GM23338 (cell line): ENCODE data around the gene GPR162. TPM values are rescaled to one million over a fixed set of nuclear protein-coding genes. Genes with fewer than 3 reads are reported as not detected.
A peak's percentile ranks its signal among the peaks of the same experiment; 100 is the strongest.

ENCODE experiments used
- ATAC-seq: fragments of 200-7000 bp; cut with Tn5 transposase; 3 replicates; pipeline ENCODE4 v1.9.1; 2020
- DNase-seq: peaks from one replicate; pipeline ENCODE4 v3.0.0-alpha.2; 2015; ENCODE audit warnings: low spot score
- H2AFZ ChIP-seq: fragments of 200-600 bp; sonication (generic); 2 replicates; pipeline ENCODE4 v1.8.0; 2016; ENCODE audit warnings: antibody characterized with exemption, mild to moderate bottlenecking, moderate library complexity
- H3F3A ChIP-seq: fragments of 200-600 bp; sonication (generic); replicated peaks from 2 replicates; pipeline ENCODE4 v1.8.0; 2017; ENCODE audit warnings: antibody characterized with exemption, mixed run types, low read depth
- H3K27ac ChIP-seq: fragments of 200-600 bp; sonication (generic); 2 replicates; pipeline ENCODE4 v1.6.1; 2016; ENCODE audit warnings: low read depth
- H3K27me3 ChIP-seq: fragments of 200-600 bp; sonication (generic); 2 replicates; pipeline ENCODE4 v1.8.0; 2016; ENCODE audit warnings: mild to moderate bottlenecking, mixed run types, moderate library complexity; ENCODE audit not compliant: insufficient read depth
- H3K36me3 ChIP-seq: fragments of 200-600 bp; sonication (generic); 2 replicates; pipeline ENCODE4 v1.8.0; 2016; ENCODE audit warnings: mild to moderate bottlenecking; ENCODE audit not compliant: insufficient read depth
- H3K4me1 ChIP-seq: fragments of 200-600 bp; sonication (generic); 2 replicates; pipeline ENCODE4 v1.8.0; 2016; ENCODE audit warnings: mild to moderate bottlenecking, moderate library complexity; ENCODE audit not compliant: insufficient read depth
- H3K4me2 ChIP-seq: fragments of 200-600 bp; sonication (generic); 2 replicates; pipeline ENCODE4 v1.7.1; 2017; ENCODE audit warnings: mixed run types
- H3K4me3 ChIP-seq: fragments of 200-600 bp; sonication (generic); 2 replicates; pipeline ENCODE4 v1.6.1; 2016; ENCODE audit warnings: mixed run types
- H3K79me2 ChIP-seq: fragments of 200-600 bp; sonication (generic); replicated peaks from 2 replicates; pipeline ENCODE4 v1.8.0; 2017; ENCODE audit warnings: mild to moderate bottlenecking; ENCODE audit not compliant: insufficient read depth
- H3K9me2 ChIP-seq: fragments of 200-600 bp; sonication (generic); 2 replicates; pipeline ENCODE4 v1.8.0; 2017; ENCODE audit not compliant: insufficient read depth
- H4K20me1 ChIP-seq: fragments of 200-600 bp; sonication (generic); replicated peaks from 2 replicates; pipeline ENCODE4 v1.8.0; 2017; ENCODE audit warnings: mild to moderate bottlenecking; ENCODE audit not compliant: insufficient read depth
- H3K27ac Mint-ChIP-seq: 2 replicates; pipeline ENCODE4 v1.8.0; 2020; ENCODE audit warnings: inconsistent platforms, mild to moderate bottlenecking, moderate library complexity, mixed read lengths
- H3K27me3 Mint-ChIP-seq: 3 replicates; pipeline ENCODE4 v1.8.0; 2022; ENCODE audit warnings: low read depth, mild to moderate bottlenecking, moderate library complexity, mixed read lengths, inconsistent platforms; ENCODE audit not compliant: insufficient read depth, poor library complexity
- H3K36me3 Mint-ChIP-seq: 3 replicates; pipeline ENCODE4 v1.8.0; 2021; ENCODE audit warnings: low read depth, mild to moderate bottlenecking, inconsistent platforms, moderate library complexity, mixed read lengths
- H3K4me1 Mint-ChIP-seq: 3 replicates; pipeline ENCODE4 v1.8.0; 2020; ENCODE audit warnings: mild to moderate bottlenecking, inconsistent platforms, mixed read lengths
- H3K4me3 Mint-ChIP-seq: 3 replicates; pipeline ENCODE4 v1.8.0; 2021; ENCODE audit warnings: moderate library complexity, mild to moderate bottlenecking, inconsistent platforms, mixed read lengths
- H3K9me3 Mint-ChIP-seq: 3 replicates; pipeline ENCODE4 v1.8.0; 2020; ENCODE audit warnings: moderate library complexity, mild to moderate bottlenecking, inconsistent platforms, mixed read lengths
- CREB1 ChIP-seq: fragments of 250-450 bp; sonication (Bioruptor Pico); IDR thresholded peaks from 2 replicates; pipeline ENCODE4 v1.5.0; 2020; ENCODE audit warnings: low read depth, mild to moderate bottlenecking, moderate library complexity
- EZH2 ChIP-seq: fragments of 200-600 bp; sonication (generic); IDR thresholded peaks from one replicate; pipeline ENCODE4 v1.8.0; 2017; ENCODE audit warnings: antibody characterized with exemption, mild to moderate bottlenecking, low read depth; ENCODE audit not compliant: unreplicated experiment
- EZH2phosphoT487 ChIP-seq: fragments of 200-600 bp; sonication (generic); IDR thresholded peaks from one replicate; pipeline ENCODE4 v1.8.1; 2018; ENCODE audit warnings: antibody characterized with exemption; ENCODE audit not compliant: unreplicated experiment
- JUNB ChIP-seq: IDR thresholded peaks from one replicate; pipeline ENCODE4 v1.6.1; 2016; ENCODE audit warnings: antibody characterized with exemption; ENCODE audit not compliant: unreplicated experiment
- NANOG ChIP-seq: IDR thresholded peaks from 2 replicates; pipeline ENCODE4 v1.6.1; 2016; ENCODE audit warnings: antibody characterized with exemption, borderline replicate concordance
- POLR2AphosphoS5 ChIP-seq: IDR thresholded peaks from 2 replicates; pipeline ENCODE4 v1.6.1; 2016; ENCODE audit warnings: antibody characterized with exemption, low read depth
- STAT1 ChIP-seq: IDR thresholded peaks from one replicate; pipeline ENCODE4 v1.6.1; 2016; ENCODE audit warnings: antibody characterized with exemption; ENCODE audit not compliant: unreplicated experiment
- ZNF114 ChIP-seq: fragments of 250-450 bp; sonication (Bioruptor Pico); IDR thresholded peaks from 2 replicates; pipeline ENCODE4 v1.5.0; 2020; ENCODE audit warnings: mild to moderate bottlenecking, moderate library complexity
- polyA plus RNA-seq: library from polyadenylated mRNA; unstranded; fragments of >200 nt; fragmentation: Nextera tagmentation; extraction: Ambion mirVana; gene quantifications from 2 replicates; pipeline ENCODE4 v1.2.1, GENCODE V29; 2016
- total RNA-seq: library from RNA; depleted of rRNA; stranded (reverse); fragments of >200 nt; shearing (Covaris generic); gene quantifications from 2 replicates; pipeline ENCODE4 v1.2.3, GENCODE V29; 2014
- TF ChIP-seq, protein P1 (sequence below): IDR thresholded peaks from one replicate; pipeline ENCODE4 v1.6.1; 2018; ENCODE audit warnings: antibody characterized with exemption; ENCODE audit not compliant: unreplicated experiment
- TF ChIP-seq, protein P2 (sequence below), 2 experiments: fragments of 200-600 bp in 1 of 2; sonication (generic) in 1 of 2; conservative IDR thresholded peaks; 2 replicates each; pipeline versions ENCODE4 v1.5.1 to v1.6.1; 2016 to 2017; ENCODE audit warnings: antibody characterized with exemption in 2 of 2, low read depth in 2 of 2, mild to moderate bottlenecking in 2 of 2, moderate library complexity in 1 of 2
- TF ChIP-seq, protein P3 (sequence below): fragments of 250-450 bp; sonication (Bioruptor Pico); IDR thresholded peaks from 2 replicates; pipeline ENCODE4 v1.5.0; 2020; ENCODE audit warnings: mild to moderate bottlenecking, moderate library complexity

The GPR162 gene
- total and polyA plus RNA-seq, 2 experiments from 2014 or later: 4.7 to 5.0 TPM

DNA sequence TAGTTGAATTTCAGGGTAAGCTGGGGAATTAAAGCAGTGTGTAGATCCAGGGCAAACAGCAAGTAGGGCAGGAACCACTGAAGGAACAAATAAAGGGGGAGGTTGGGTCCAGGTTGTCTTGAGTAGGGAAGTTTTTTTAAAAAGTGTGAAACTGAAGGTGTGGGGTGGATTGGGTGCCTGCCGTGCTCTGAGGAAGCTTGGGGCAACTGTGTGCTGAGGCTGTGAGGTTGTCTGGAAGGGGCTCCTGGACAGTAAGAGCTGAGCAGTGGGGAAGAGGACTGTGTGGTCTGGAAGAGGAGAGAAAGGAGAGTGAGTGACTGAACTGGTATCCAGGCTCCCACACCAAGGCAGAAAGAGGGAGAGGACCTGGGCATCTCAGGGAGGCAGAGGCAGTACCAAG is 10.9 kb upstream of the GPR162 start:
- H3K9me2 ChIP-seq: peaks cover 4% of the 10 kb centered on the region; the same call in 1 of the 2 replicates
- 0 out of 2 replicates have a peak, but pooled peaks cover 7% of the 10 kb centered on the region for H3K27me3 ChIP-seq
- DNase-seq (no peak), ATAC-seq (peak; percentile 40)
- peaks cover 21% of the 10 kb centered on the region for H3K27me3 Mint-ChIP-seq
- H3K27ac ChIP-seq: no peak overlapping the region
- H3K4me2 ChIP-seq: no peak overlapping the region
- H4K20me1 ChIP-seq: no peaks in the 10 kb centered on the region; the same call in 1 of the 2 replicates
- H3K4me3 Mint-ChIP-seq: no peak overlapping the region; the same call in 2 of the 3 replicates
- peaks cover 18% of the 10 kb centered on the region for H3K4me1 Mint-ChIP-seq
- H3K27ac Mint-ChIP-seq: peak overlapping the region; percentile 6; the same call in 1 of the 2 replicates
- H3K79me2 ChIP-seq: no peaks in the 10 kb centered on the region
- H3K4me3 ChIP-seq: no peak overlapping the region
- peak overlapping the region; percentile 47; the same call in 1 of the 2 replicates for H2AFZ ChIP-seq
- no peaks in the 10 kb centered on the region; the same call in 2 of the 3 replicates for H3K9me3 Mint-ChIP-seq
- no peak for TF ChIP-seq POLR2AphosphoS5
- no peak for TF ChIP-seq STAT1
- no peak for TF ChIP-seq NANOG
- TF ChIP-seq CREB1 (CRISPR knock-in tag): no peak
- TF ChIP-seq EZH2phosphoT487: no peak
- no peak for TF ChIP-seq JUNB
- TF ChIP-seq ZNF114 (CRISPR knock-in tag): no peak
- TF ChIP-seq, protein P1, sequence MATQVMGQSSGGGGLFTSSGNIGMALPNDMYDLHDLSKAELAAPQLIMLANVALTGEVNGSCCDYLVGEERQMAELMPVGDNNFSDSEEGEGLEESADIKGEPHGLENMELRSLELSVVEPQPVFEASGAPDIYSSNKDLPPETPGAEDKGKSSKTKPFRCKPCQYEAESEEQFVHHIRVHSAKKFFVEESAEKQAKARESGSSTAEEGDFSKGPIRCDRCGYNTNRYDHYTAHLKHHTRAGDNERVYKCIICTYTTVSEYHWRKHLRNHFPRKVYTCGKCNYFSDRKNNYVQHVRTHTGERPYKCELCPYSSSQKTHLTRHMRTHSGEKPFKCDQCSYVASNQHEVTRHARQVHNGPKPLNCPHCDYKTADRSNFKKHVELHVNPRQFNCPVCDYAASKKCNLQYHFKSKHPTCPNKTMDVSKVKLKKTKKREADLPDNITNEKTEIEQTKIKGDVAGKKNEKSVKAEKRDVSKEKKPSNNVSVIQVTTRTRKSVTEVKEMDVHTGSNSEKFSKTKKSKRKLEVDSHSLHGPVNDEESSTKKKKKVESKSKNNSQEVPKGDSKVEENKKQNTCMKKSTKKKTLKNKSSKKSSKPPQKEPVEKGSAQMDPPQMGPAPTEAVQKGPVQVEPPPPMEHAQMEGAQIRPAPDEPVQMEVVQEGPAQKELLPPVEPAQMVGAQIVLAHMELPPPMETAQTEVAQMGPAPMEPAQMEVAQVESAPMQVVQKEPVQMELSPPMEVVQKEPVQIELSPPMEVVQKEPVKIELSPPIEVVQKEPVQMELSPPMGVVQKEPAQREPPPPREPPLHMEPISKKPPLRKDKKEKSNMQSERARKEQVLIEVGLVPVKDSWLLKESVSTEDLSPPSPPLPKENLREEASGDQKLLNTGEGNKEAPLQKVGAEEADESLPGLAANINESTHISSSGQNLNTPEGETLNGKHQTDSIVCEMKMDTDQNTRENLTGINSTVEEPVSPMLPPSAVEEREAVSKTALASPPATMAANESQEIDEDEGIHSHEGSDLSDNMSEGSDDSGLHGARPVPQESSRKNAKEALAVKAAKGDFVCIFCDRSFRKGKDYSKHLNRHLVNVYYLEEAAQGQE: no peak
- TF ChIP-seq EZH2: no peak
- TF ChIP-seq, protein P2, sequence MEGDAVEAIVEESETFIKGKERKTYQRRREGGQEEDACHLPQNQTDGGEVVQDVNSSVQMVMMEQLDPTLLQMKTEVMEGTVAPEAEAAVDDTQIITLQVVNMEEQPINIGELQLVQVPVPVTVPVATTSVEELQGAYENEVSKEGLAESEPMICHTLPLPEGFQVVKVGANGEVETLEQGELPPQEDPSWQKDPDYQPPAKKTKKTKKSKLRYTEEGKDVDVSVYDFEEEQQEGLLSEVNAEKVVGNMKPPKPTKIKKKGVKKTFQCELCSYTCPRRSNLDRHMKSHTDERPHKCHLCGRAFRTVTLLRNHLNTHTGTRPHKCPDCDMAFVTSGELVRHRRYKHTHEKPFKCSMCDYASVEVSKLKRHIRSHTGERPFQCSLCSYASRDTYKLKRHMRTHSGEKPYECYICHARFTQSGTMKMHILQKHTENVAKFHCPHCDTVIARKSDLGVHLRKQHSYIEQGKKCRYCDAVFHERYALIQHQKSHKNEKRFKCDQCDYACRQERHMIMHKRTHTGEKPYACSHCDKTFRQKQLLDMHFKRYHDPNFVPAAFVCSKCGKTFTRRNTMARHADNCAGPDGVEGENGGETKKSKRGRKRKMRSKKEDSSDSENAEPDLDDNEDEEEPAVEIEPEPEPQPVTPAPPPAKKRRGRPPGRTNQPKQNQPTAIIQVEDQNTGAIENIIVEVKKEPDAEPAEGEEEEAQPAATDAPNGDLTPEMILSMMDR (conservative IDR thresholded peaks at IDR 0.05; ENCODE audit: low read depth in 2 of 2): no peak
- TF ChIP-seq, protein P3, sequence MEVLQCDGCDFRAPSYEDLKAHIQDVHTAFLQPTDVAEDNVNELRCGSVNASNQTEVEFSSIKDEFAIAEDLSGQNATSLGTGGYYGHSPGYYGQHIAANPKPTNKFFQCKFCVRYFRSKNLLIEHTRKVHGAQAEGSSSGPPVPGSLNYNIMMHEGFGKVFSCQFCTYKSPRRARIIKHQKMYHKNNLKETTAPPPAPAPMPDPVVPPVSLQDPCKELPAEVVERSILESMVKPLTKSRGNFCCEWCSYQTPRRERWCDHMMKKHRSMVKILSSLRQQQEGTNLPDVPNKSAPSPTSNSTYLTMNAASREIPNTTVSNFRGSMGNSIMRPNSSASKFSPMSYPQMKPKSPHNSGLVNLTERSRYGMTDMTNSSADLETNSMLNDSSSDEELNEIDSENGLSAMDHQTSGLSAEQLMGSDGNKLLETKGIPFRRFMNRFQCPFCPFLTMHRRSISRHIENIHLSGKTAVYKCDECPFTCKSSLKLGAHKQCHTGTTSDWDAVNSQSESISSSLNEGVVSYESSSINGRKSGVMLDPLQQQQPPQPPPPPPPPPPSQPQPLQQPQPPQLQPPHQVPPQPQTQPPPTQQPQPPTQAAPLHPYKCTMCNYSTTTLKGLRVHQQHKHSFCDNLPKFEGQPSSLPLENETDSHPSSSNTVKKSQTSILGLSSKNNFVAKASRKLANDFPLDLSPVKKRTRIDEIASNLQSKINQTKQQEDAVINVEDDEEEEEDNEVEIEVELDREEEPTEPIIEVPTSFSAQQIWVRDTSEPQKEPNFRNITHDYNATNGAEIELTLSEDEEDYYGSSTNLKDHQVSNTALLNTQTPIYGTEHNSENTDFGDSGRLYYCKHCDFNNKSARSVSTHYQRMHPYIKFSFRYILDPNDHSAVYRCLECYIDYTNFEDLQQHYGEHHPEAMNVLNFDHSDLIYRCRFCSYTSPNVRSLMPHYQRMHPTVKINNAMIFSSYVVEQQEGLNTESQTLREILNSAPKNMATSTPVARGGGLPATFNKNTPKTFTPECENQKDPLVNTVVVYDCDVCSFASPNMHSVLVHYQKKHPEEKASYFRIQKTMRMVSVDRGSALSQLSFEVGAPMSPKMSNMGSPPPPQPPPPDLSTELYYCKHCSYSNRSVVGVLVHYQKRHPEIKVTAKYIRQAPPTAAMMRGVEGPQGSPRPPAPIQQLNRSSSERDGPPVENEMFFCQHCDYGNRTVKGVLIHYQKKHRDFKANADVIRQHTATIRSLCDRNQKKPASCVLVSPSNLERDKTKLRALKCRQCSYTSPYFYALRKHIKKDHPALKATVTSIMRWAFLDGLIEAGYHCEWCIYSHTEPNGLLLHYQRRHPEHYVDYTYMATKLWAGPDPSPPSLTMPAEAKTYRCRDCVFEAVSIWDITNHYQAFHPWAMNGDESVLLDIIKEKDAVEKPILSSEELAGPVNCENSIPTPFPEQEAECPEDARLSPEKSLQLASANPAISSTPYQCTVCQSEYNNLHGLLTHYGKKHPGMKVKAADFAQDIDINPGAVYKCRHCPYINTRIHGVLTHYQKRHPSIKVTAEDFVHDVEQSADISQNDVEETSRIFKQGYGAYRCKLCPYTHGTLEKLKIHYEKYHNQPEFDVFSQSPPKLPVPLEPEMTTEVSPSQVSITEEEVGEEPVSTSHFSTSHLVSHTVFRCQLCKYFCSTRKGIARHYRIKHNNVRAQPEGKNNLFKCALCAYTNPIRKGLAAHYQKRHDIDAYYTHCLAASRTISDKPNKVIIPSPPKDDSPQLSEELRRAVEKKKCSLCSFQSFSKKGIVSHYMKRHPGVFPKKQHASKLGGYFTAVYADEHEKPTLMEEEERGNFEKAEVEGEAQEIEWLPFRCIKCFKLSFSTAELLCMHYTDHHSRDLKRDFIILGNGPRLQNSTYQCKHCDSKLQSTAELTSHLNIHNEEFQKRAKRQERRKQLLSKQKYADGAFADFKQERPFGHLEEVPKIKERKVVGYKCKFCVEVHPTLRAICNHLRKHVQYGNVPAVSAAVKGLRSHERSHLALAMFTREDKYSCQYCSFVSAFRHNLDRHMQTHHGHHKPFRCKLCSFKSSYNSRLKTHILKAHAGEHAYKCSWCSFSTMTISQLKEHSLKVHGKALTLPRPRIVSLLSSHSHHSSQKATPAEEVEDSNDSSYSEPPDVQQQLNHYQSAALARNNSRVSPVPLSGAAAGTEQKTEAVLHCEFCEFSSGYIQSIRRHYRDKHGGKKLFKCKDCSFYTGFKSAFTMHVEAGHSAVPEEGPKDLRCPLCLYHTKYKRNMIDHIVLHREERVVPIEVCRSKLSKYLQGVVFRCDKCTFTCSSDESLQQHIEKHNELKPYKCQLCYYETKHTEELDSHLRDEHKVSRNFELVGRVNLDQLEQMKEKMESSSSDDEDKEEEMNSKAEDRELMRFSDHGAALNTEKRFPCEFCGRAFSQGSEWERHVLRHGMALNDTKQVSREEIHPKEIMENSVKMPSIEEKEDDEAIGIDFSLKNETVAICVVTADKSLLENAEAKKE: no peak
- H3K36me3 Mint-ChIP-seq: no peaks in the 10 kb centered on the region
- H3F3A ChIP-seq: no peaks in the 10 kb centered on the region
- H3K4me1 ChIP-seq: peaks cover 16% of the 10 kb centered on the region
- H3K36me3 ChIP-seq: no peaks in the 10 kb centered on the region; the same call in 1 of the 2 replicates
